HFF-Myc (cell line): ENCODE results near the gene KIAA0319L.

Experiments used
- DNase-seq: peaks from one replicate; pipeline ENCODE4 v3.0.0-alpha.2; 2011; ENCODE audit warnings: low read depth; ENCODE audit errors: extremely low read depth
- H3K4me3 ChIP-seq: replicated peaks from 2 replicates; pipeline ENCODE4 v1.5.1; 2011; ENCODE audit warnings: low read depth, mild to moderate bottlenecking, control low read depth, low read length
- TF ChIP-seq, protein P1 (sequence below): IDR thresholded peaks from 2 replicates; pipeline ENCODE4 v1.5.1; 2012; ENCODE audit warnings: mild to moderate bottlenecking, low read depth, low read length, control low read depth; ENCODE audit errors: missing control alignments

Gene KIAA0319L

DNA sequence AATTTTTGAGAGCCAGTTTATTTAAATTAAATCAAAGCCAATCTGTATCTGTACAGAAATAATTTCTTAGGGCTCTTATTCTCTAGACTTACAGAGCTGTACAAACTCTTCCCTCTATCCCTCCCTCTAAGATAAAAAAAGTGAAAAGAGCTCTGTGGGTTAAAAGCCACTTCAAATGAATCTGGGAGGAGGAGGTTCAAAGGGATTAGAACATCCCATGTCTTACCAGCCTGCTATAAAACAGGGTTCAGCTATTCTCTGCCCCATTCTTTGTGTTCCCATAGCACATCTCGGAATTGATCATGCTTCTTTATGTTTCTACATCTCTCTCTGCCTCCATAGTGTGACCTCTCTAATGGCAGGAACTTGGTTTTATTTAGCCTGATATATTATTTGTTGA is 19.4 kb downstream of the KIAA0319L start:
- H3K4me3 ChIP-seq, result no peak overlapping the region
- TF ChIP-seq, protein P1, sequence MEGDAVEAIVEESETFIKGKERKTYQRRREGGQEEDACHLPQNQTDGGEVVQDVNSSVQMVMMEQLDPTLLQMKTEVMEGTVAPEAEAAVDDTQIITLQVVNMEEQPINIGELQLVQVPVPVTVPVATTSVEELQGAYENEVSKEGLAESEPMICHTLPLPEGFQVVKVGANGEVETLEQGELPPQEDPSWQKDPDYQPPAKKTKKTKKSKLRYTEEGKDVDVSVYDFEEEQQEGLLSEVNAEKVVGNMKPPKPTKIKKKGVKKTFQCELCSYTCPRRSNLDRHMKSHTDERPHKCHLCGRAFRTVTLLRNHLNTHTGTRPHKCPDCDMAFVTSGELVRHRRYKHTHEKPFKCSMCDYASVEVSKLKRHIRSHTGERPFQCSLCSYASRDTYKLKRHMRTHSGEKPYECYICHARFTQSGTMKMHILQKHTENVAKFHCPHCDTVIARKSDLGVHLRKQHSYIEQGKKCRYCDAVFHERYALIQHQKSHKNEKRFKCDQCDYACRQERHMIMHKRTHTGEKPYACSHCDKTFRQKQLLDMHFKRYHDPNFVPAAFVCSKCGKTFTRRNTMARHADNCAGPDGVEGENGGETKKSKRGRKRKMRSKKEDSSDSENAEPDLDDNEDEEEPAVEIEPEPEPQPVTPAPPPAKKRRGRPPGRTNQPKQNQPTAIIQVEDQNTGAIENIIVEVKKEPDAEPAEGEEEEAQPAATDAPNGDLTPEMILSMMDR, result no peak
- DNase-seq, result no peak

DNA sequence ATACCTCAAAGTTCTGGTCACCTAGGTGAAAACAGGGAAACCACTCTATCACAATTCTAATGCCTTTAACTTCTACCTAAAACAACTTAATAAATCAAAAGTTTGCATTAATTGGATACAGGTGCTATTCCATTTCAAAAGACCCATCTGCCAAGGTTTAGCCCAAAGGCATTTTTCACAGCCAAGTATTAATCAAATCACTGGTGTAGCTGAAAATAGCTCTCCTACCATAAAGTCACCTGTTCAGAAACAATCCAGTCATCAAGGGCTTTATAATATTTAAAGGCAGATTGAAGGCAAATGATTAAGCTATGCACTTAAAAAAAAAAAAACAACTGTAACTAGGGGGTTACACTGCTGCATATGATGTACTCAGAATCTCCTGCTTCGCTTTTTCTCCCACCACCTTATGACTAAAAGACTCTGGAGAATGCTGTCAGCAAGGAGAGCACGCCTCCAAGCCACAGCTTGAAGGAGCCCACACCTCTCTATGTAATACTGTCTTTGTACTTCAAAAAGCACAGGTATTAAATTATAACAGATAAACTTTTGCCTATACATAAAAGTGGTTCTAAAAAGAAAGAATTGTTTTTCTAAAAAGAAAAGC is 20.5 kb downstream of the KIAA0319L start:
- TF ChIP-seq, protein P1, result no peak
- no peak overlapping the region for H3K4me3 ChIP-seq
- no peak for DNase-seq

DNA sequence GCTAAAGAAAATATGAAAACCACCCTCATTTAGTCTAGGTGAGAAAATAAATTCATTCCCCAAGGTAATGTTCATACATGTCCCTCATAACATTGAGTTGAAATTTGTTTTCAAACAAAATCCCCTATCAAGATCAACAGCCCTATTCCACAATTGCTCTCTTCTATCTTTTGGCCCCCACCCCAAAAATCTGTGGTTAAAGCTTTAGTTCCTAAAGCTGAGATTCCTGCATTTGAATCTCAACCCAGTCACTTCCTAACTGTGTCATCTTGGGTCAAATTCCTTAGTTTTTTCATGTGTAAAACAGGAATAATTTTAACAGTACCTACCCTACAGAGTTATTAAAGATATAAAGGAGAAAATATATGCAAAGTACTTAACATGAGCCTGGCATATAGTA is 22.0 kb downstream of the KIAA0319L start:
- H3K4me3 ChIP-seq, result no peak overlapping the region
- DNase-seq, result no peak
- TF ChIP-seq, protein P1, result no peak

DNA sequence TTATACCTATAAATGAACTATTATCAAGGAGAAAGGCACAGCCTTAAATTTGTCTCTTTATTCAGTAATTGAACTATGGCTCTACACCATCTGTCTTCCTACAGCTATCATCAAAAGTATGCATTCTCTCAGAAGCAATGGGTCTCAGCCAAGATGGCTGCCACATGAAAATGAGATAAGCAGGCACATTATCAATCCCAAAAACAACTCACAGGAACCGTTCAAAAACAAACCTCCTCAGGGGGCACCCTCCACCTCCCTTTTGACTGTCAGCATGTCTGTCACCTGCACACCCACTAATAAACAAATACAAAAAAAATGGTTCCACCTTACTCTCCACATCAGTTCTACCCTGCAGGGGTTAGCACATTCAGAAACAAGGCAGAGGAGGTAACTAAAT is 23.6 kb downstream of the KIAA0319L start:
- DNase-seq, result no peak
- H3K4me3 ChIP-seq, result no peak overlapping the region
- TF ChIP-seq, protein P1, result no peak

DNA sequence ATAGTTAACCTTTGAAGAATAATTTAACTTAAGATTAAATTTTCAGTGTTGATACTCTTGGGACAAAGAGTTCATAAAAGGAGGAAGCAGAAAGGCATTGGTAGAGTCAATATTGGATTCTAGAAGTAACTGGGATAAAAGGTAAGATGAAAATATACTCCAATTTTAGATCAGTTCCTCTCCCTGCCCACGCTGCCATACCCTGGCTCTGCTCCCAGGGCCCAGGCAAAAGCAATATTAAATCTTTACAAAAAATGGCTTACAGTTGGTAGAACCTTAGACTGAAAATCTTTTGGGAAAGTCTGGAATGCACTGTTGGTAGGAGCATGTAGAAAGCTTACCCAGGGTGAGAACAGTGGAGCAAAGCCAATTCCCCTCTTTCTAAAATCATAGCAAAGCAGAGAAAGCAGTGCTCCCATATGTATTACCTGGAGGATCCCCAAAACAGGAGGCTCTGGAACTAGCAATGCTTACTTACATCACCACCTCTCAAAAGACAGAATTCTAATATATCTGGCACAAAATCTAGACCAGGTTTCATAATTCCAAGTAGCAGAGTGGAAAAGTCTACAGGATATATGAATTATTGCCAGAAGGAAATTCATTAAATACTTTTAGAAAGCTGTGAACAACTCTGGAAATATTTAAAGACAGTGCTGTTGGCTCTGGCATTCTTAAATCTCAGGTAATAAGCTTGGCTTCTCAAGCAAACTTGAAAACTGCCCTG is 24.5 kb downstream of the KIAA0319L start:
- no peak for DNase-seq
- H3K4me3 ChIP-seq, result no peak overlapping the region
- TF ChIP-seq, protein P1, result no peak

DNA sequence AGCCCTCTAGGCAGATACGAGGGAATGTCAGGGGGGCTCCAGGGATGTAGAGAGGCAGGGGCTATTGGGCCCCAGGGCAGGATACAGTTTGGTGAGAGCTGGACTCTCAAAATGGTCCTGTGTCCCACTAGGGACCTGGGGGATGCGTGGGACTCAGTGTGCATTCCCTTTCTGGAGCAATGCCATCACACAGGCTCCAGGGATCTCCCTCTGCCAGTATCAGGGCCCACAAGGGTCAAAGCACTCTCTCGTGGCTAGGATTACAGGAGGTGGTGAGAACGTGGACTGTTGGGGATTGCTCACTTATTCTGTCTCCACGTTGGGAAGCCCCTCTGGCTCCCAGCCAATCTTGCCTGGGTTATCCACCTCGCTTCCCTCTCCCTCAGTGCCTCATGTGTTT is 25.8 kb downstream of the KIAA0319L start:
- TF ChIP-seq, protein P1, result no peak
- H3K4me3 ChIP-seq, result no peak overlapping the region
- no peak for DNase-seq
